Naive B cell (primary cell): ENCODE results near the gene PLCXD3. TPM values are rescaled to one million over a fixed set of nuclear protein-coding genes. Genes with fewer than 3 reads are reported as not detected.

Experiments
- ATAC-seq, 2 donors: fragments of 150-1000 bp; cut with Tn5 transposase; 2 replicates each; pipeline ENCODE4 v1.10.0; 2021; ENCODE audit warnings: low read depth in 2 of 2, mild to moderate bottlenecking in 2 of 2, moderate library complexity in 2 of 2
- DNase-seq: peaks from one replicate; pipeline ENCODE4 v3.0.0; 2022
- H3K27ac Mint-ChIP-seq, 6 donors: one replicate each; pipeline ENCODE4 v1.8.0; 2020 to 2022; ENCODE audit warnings: mild to moderate bottlenecking in 6 of 6, mixed read lengths in 6 of 6, moderate library complexity in 5 of 6, inconsistent platforms in 2 of 6
- H3K27me3 Mint-ChIP-seq, 3 donors: one replicate each; pipeline ENCODE4 v1.8.0; 2021 to 2022; ENCODE audit warnings: mixed read lengths in 3 of 3, mild to moderate bottlenecking in 1 of 3
- H3K36me3 Mint-ChIP-seq, 2 donors: one replicate each; pipeline ENCODE4 v1.8.0; 2020 to 2022; ENCODE audit warnings: mixed read lengths in 2 of 2, inconsistent platforms in 1 of 2, mild to moderate bottlenecking in 1 of 2
- H3K4me1 Mint-ChIP-seq, 3 donors: one replicate each; pipeline ENCODE4 v1.8.0; 2020 to 2022; ENCODE audit warnings: mixed read lengths in 3 of 3, inconsistent platforms in 1 of 3, mild to moderate bottlenecking in 1 of 3, moderate library complexity in 1 of 3
- H3K4me3 Mint-ChIP-seq, 8 donors: one replicate each; pipeline ENCODE4 v1.8.0; 2020 to 2022; ENCODE audit warnings: mild to moderate bottlenecking in 8 of 8, mixed read lengths in 8 of 8, moderate library complexity in 8 of 8, inconsistent platforms in 2 of 8
- H3K9me3 Mint-ChIP-seq, 7 donors: one replicate each; pipeline ENCODE4 v1.8.0; 2020 to 2022; ENCODE audit warnings: mixed read lengths in 7 of 7, mild to moderate bottlenecking in 5 of 7, inconsistent platforms in 2 of 7, moderate library complexity in 1 of 7
- polyA plus RNA-seq, 6 donors: library from polyadenylated mRNA; unstranded; fragments of 300-500 nt; fragmentation: Illumina TruSeq; gene quantifications; one replicate each; pipeline ENCODE4 v1.2.3, GENCODE V29; 2021; ENCODE audit warnings: low read depth in 6 of 6

Gene PLCXD3
- polyA plus RNA-seq, 6 donors from 2014 or later: not detected

DNA sequence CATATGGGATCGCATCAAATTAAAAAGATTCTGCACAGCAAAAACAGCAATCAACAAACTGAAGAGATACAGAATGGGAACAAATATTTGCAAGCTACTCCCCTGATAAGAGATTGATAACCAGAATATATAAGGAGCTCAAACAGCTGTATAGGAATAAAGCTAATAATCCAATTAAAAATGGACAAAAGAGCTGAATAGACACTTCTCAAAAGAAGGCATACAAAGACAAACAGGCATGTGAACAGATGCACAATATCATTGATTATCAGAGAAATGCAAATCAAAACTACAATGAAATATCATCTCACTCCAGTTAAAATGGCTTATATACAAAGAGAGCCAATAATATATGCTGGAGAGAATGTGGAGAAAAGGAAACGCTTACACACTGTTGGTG is 110.6 kb downstream of the PLCXD3 start:
- H3K4me1 Mint-ChIP-seq: no peaks in the 10 kb centered on the region
- H3K4me3 Mint-ChIP-seq: no peak overlapping the region
- ATAC-seq (no peak), DNase-seq (no peak)
- no peak overlapping the region for H3K27ac Mint-ChIP-seq
- H3K27me3 Mint-ChIP-seq: no peaks in the 10 kb centered on the region
- H3K9me3 Mint-ChIP-seq: peaks cover 1 to 47% (median 21%) of the 10 kb centered on the region in 7 donors
- no peaks in the 10 kb centered on the region for H3K36me3 Mint-ChIP-seq

DNA sequence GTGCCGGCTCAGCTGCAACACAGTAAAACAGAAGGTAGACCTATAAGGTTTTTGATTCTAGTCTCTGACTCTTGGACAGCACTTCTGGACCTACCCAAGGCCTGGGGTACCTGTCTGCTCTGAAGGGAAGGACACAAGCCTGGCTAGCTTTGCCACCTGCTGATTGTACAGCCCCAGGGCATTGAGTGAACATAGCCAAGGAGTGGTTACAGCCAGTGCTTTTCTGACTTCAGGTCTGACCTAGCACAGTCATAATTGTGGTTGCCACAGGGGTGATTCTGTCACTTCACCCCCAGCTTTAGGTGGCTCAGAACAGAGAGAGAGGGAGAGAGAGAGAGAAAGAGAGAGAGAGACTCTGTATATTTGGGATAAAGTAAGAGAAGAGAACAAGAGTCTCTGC is 118.4 kb downstream of the PLCXD3 start:
- H3K9me3 Mint-ChIP-seq: peaks cover 5 to 35% (median 13%) of the 10 kb centered on the region in 7 donors
- no peak for ATAC-seq
- no peak overlapping the region for H3K27ac Mint-ChIP-seq
- H3K4me1 Mint-ChIP-seq: no peaks in the 10 kb centered on the region
- H3K36me3 Mint-ChIP-seq: no peaks in the 10 kb centered on the region
- no peaks in the 10 kb centered on the region for H3K27me3 Mint-ChIP-seq
- DNase-seq: no peak
- no peak overlapping the region for H3K4me3 Mint-ChIP-seq

DNA sequence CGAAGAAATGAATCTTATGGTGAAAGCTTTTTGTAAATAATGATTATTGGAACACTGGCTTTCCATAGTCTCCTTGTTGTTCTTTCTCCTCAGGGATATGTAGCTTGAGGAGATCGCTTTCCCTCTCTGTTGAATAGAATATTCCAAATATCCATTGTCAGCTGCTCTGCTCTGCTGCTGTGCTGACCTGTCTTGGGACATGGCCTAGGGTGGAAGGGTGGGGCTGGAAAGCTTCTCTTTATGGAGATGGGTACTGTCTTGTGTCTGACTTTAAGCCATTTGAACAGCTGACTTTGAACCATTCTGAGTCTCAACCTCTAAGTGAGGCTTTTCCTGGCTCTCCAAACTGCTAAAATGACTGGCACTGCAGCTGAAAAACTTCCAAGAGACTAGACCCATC is 135.8 kb downstream of the PLCXD3 start:
- H3K9me3 Mint-ChIP-seq: peaks cover 0 to 10% (median 4%) of the 10 kb centered on the region in 7 donors
- no peaks in the 10 kb centered on the region for H3K27me3 Mint-ChIP-seq
- no peak overlapping the region for H3K27ac Mint-ChIP-seq
- H3K4me3 Mint-ChIP-seq: peak overlapping the region in 1 of 8 donors; percentile 61
- DNase-seq (no peak), ATAC-seq (no peak)
- no peaks in the 10 kb centered on the region for H3K4me1 Mint-ChIP-seq
- no peaks in the 10 kb centered on the region for H3K36me3 Mint-ChIP-seq

DNA sequence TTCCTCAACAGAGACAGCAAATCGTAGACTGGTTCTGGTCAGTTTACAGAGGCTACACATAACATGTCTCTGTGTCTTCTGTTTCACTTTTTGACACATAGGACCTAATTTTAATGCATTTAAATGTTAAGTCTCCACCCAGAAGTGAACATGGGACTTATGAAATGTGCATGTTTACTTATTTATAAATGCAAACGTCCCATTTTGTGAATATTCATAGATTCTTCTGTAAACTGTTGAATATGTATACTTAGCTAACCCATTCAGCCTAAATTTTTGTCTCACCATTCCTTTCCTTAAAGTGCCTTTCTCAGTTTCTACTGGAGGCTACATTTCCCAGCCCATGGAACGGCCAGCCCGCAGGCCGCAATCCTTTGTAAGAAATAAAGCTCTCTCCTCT is 137.2 kb downstream of the PLCXD3 start:
- Mint-ChIP-seq H3K4me3 (no peak overlapping the region), H3K4me1 (no peaks in the 10 kb centered on the region), H3K27ac (no peak overlapping the region), H3K36me3 (no peaks in the 10 kb centered on the region), H3K27me3 (no peaks in the 10 kb centered on the region), H3K9me3 (peaks cover 0 to 10% (median 4%) of the 10 kb centered on the region in 7 donors)
- no peak for DNase-seq
- no peak for ATAC-seq

DNA sequence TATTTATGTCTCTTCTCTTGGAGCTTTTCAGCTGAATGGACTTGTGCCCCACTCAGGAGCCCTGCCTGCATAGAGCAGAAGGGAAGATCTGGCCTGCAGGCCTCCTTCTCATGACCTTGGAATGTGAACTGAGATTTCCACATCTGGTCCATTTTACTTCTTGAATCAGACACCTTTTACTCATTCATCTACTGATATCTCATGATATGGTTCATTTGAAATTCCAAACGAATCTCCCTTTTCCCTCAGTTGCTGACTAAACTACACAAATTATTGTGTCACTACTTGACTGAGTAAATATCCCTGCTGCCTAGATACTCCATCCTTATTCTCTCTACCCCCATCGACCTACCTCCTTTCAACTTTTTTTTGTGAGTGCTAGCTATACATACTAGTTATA is 138.7 kb downstream of the PLCXD3 start:
- Mint-ChIP-seq H3K4me1 (no peaks in the 10 kb centered on the region), H3K9me3 (peaks cover 3 to 9% (median 4%) of the 10 kb centered on the region in 7 donors), H3K27me3 (no peaks in the 10 kb centered on the region), H3K4me3 (no peak overlapping the region), H3K36me3 (no peaks in the 10 kb centered on the region), H3K27ac (no peak overlapping the region)
- ATAC-seq: no peak
- no peak for DNase-seq

DNA sequence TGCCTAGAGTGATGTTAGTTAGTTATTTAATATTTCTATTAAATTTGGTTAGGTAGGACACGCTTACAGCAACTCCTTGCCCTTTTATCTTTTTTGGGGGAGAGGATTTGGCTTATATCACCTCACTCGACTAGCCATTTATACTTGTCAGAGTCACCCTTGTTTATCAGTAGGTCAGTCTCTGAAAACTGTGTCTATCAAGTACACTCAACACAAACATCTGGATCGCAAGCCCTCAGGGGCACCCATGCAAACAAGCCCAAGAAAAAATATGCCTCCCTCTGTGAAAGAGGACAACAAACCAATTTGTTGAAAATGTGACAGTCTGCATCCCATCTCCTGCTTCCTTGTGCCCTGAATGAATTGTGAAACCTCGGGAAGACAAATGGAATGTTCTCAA is 139.9 kb downstream of the PLCXD3 start:
- H3K4me3 Mint-ChIP-seq: no peak overlapping the region
- H3K36me3 Mint-ChIP-seq: no peaks in the 10 kb centered on the region
- H3K4me1 Mint-ChIP-seq: no peaks in the 10 kb centered on the region
- no peak for ATAC-seq
- H3K27me3 Mint-ChIP-seq: no peaks in the 10 kb centered on the region
- peaks cover 2 to 8% (median 4%) of the 10 kb centered on the region in 7 donors for H3K9me3 Mint-ChIP-seq
- DNase-seq: no peak
- no peak overlapping the region for H3K27ac Mint-ChIP-seq

DNA sequence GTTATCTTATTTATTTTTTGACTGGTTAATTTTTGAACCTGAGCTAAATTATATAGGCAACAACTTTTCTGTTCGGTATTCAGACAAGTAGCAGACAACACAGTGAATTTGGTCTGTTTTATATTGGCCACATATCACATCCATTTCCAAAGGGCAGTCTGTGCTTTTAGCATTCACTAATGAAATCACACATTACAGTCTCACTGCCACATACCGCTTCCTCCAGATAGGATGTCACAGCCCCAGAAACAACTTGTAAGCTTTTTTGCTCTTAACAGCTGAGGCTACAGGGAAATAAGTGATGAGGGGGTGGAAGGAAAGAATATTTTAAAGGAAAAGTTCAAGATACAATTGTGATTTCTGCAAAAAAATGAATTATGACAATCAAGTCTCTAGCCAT is 140.6 kb downstream of the PLCXD3 start:
- ATAC-seq (no peak), DNase-seq (no peak)
- Mint-ChIP-seq H3K4me1 (no peaks in the 10 kb centered on the region), H3K4me3 (no peak overlapping the region), H3K36me3 (no peaks in the 10 kb centered on the region), H3K27ac (no peak overlapping the region), H3K9me3 (peaks cover under 1 to 8% (median 3%) of the 10 kb centered on the region in 7 donors), H3K27me3 (no peaks in the 10 kb centered on the region)

DNA sequence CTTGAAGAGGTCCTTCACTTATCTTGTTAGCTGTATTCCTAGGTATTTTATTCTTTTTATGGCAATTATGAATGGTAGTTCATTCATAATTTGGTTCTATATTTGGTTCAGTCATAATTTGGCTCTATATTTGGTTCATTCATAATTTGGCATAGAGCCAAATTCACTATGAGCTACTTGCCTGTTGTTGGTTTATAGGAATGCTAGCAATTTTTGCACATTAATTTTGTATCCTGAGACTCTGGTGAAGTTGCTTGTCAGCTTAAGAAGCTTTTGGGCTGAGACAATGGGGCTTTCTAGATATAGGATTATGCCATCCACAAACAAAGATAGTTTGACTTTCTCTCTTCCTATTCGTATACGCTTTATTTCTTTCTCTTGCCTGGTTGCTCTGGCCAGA is 142.2 kb downstream of the PLCXD3 start:
- Mint-ChIP-seq H3K4me1 (no peaks in the 10 kb centered on the region), H3K9me3 (peaks cover 0 to 4% (median 0%) of the 10 kb centered on the region in 7 donors), H3K27ac (no peak overlapping the region), H3K27me3 (no peaks in the 10 kb centered on the region), H3K4me3 (no peak overlapping the region), H3K36me3 (no peaks in the 10 kb centered on the region)
- DNase-seq (no peak), ATAC-seq (no peak)

DNA sequence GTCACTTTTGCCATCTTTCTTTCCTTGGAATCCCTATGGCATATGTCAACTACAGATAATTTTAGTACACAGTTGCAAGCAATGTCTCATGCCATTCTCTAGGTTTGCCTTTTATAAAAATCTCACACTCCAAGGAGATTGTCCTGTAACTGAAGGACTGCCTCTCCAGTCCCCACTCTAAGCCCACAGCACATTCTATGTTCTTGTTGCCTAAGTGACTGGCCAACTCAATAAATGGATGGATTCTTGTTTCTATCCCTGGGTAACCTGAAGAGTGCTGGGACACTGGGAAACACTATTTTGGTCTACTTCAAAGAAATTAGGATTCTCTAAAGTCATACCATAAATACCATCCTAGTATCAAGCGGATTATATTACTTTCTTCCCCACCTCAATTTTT is 145.0 kb downstream of the PLCXD3 start:
- Mint-ChIP-seq H3K36me3 (no peaks in the 10 kb centered on the region), H3K4me1 (no peaks in the 10 kb centered on the region), H3K9me3 (peaks cover 0 to 3% (median 0%) of the 10 kb centered on the region in 7 donors), H3K4me3 (no peak overlapping the region), H3K27ac (no peak overlapping the region), H3K27me3 (no peaks in the 10 kb centered on the region)
- ATAC-seq (no peak), DNase-seq (no peak)

DNA sequence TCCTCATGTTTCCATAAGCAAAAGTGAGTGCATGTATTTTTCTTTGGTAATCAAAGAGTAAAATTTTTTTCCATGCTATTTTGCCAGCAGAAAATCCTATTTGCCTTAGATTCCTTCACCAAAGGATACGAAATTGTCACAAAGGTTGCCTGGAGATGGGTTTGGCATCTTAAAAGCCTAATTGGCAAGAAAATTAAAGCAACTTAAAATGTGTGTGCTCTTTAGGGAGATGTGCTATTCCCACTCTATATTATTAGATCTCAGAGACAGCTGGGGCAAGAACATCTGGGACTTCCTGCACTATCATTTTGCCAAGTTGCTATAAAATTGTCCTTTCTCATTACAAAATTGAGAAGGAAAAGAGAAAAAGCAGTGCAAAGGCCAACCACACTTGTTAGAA is 146.1 kb downstream of the PLCXD3 start:
- H3K27me3 Mint-ChIP-seq: no peaks in the 10 kb centered on the region
- H3K27ac Mint-ChIP-seq: no peak overlapping the region
- H3K36me3 Mint-ChIP-seq: no peaks in the 10 kb centered on the region
- H3K4me3 Mint-ChIP-seq: no peak overlapping the region
- H3K4me1 Mint-ChIP-seq: no peaks in the 10 kb centered on the region
- no peak for ATAC-seq
- DNase-seq: no peak
- peaks cover 0 to 11% (median 3%) of the 10 kb centered on the region in 7 donors for H3K9me3 Mint-ChIP-seq

DNA sequence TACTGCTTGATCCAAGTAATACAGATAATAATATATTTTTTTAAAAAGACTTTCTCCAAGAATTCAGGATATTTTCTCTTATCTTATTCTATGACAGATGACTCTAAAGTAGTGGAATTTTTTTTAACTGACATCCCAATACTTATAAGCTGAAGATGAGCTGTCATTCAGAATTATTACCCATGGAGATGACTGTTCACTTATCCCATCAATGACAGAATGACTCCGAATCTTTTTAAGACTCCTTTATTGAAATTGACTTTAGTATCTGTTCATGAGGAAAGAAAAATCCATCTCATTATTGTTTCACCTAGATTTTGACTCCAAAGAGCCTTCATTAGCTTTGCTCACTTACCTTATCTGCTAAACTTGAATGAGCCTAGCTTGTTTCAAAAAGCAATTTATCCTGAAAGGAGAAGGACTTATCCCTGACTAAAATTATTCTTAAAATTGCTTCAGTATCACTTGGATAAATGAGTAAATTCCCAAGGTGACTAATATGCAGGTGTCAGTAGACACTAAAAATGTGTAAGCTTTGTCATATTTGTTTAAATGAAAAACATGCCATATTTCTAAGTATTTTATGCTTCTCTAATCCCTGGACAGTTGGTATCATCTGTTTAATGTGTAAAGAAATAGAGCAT is 146.9 kb downstream of the PLCXD3 start:
- Mint-ChIP-seq H3K9me3 (peaks cover 0 to 11% (median 3%) of the 10 kb centered on the region in 7 donors), H3K36me3 (no peaks in the 10 kb centered on the region), H3K27me3 (no peaks in the 10 kb centered on the region), H3K4me1 (no peaks in the 10 kb centered on the region), H3K4me3 (no peak overlapping the region), H3K27ac (no peak overlapping the region)
- DNase-seq (no peak), ATAC-seq (no peak)

DNA sequence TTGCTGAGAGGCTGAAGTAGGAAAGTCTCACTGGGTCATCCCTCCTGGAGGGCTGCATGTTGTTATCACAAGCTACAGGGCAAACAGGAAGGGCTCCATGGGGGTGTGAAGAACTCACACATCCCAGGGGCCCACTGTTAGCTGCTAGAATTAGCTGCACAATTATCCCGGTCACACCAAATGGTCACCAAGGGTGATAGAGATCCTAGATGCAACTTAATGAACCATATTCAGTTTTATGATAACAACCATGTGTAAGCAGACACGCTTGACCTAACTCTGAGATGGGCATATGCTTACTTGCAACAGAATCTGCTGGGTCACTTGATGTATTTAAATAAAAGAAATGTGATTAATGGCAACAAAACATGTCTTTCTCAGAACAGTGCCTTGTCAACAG is 153.6 kb downstream of the PLCXD3 start:
- Mint-ChIP-seq H3K9me3 (peaks cover 0 to 21% (median 5%) of the 10 kb centered on the region in 7 donors), H3K4me1 (no peaks in the 10 kb centered on the region), H3K27ac (no peak overlapping the region), H3K4me3 (no peak overlapping the region), H3K36me3 (no peaks in the 10 kb centered on the region), H3K27me3 (no peaks in the 10 kb centered on the region)
- ATAC-seq: no peak
- no peak for DNase-seq

DNA sequence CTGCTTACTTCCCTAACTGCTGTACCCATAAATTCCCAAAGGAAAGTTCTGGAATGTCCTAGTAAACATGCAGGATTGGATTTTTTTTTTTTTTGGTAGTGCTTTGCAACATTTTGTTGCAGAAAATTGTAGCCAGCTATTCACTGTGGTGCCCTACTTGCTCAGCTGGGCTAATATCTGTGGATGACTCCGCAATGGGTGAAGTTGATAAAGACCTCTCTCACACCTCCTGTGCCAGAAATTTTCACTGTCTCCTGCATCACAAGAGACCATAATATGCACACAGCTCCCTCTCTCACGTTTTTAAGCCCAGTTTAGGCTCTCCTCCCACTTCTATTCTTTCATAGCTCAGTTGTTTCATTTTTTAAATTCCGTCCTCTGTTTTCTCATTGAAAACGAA is 160.6 kb downstream of the PLCXD3 start:
- DNase-seq: no peak
- no peak overlapping the region for H3K4me3 Mint-ChIP-seq
- no peak for ATAC-seq
- H3K36me3 Mint-ChIP-seq: no peaks in the 10 kb centered on the region
- peaks cover 0 to 9% (median 1%) of the 10 kb centered on the region in 7 donors for H3K9me3 Mint-ChIP-seq
- no peaks in the 10 kb centered on the region for H3K4me1 Mint-ChIP-seq
- H3K27ac Mint-ChIP-seq: no peak overlapping the region
- no peaks in the 10 kb centered on the region for H3K27me3 Mint-ChIP-seq

DNA sequence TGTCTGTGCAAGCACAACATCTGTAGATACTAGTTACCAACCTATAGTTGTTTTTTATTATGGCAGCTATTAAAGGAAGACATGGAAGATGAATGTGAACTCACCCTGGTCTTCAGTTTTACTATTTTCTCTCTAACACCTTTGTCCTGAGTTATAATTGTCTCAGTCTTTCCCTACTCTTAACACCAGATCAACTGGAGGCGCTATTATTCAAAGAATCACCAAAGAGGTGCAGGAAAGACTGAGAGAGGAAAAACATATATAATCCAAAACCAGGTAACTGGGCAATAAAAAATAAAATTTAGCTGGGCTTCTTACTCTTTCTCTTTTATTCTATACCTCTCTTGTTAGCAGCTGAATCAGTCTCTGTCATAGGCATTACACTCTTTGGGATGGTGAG is 162.8 kb downstream of the PLCXD3 start:
- Mint-ChIP-seq H3K4me3 (no peak overlapping the region), H3K27ac (no peak overlapping the region), H3K36me3 (no peaks in the 10 kb centered on the region), H3K9me3 (peaks cover 0 to 5% (median 0%) of the 10 kb centered on the region in 7 donors), H3K27me3 (no peaks in the 10 kb centered on the region), H3K4me1 (no peaks in the 10 kb centered on the region)
- DNase-seq (no peak), ATAC-seq (no peak)

DNA sequence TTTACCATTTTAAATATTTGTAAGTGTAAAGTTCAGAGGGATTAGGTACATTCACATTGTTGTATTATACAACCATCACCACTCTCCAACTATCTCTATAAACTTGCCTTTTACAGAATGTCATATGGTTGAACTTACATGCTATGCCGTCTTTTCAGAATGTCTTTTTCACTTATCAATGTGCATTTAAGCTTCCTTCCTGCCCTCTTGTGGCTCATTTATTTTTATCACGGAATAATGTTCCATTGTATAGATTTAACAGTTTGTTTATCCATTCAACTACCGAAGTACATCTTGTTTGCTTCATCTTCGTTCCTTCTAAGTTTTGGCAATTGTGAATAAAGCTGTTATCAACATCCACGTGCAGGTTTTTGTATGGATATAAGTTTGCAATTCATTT is 163.8 kb downstream of the PLCXD3 start:
- Mint-ChIP-seq H3K4me1 (no peaks in the 10 kb centered on the region), H3K4me3 (no peak overlapping the region), H3K27me3 (no peaks in the 10 kb centered on the region), H3K27ac (no peak overlapping the region), H3K36me3 (no peaks in the 10 kb centered on the region), H3K9me3 (peaks cover 0 to 5% (median 0%) of the 10 kb centered on the region in 7 donors)
- no peak for DNase-seq
- ATAC-seq: no peak
